ENCODE data around the gene COBLL1.

Gene COBLL1

GRCh38 chr2:164693834-164694233 lies 147.8 kb downstream of the COBLL1 start:
- ChIA-PET CTCF (interaction anchor here (0.6 to 1.2 kb wide), 2 partner anchors 106 to 148 kb away, joined by 3 to 5 read pairs; partner anchors contain the start of gene COBLL1), POLR2A (no interaction called here)
- TF ChIP-seq REPIN1 (tag by site-specific recombination; IDR thresholded peaks at IDR 0.05; ENCODE audit: low read depth): no peak
- no peak for TF ChIP-seq ZNF248 (tag by site-specific recombination; IDR thresholded peaks at IDR 0.05)
- Histone ChIP-seq H3K4me3 (ENCODE audit: low read depth, low read length) (no peak overlapping the region), H3K36me3 (ENCODE audit: control insufficient read depth in 2 of 2, insufficient read depth in 1 of 2, low read length in 2 of 2) (peaks cover 0 to 22% of the 10 kb centered on the region in 2 experiments; a peak in 1 of 3 replicates), H3K4me1 (ENCODE audit: control insufficient read depth, insufficient read depth, low read length) (0 out of 2 replicates have a peak, but pooled peaks cover 3% of the 10 kb centered on the region), H3K27ac (ENCODE audit: extremely low read depth, low read depth, low read length) (no peak overlapping the region), H3K9me3 (ENCODE audit: control insufficient read depth, insufficient read depth, low read depth, low read length) (no peaks in the 10 kb centered on the region)

- Histone ChIP-seq H3K36me3 (ENCODE audit: control insufficient read depth in 2 of 2, insufficient read depth in 1 of 2, low read length in 2 of 2) (peaks cover 0 to 22% of the 10 kb centered on the region in 2 experiments; a peak in 1 of 3 replicates), H3K4me3 (ENCODE audit: low read depth, low read length) (no peak overlapping the region), H3K9me3 (ENCODE audit: control insufficient read depth, insufficient read depth, low read depth, low read length) (no peaks in the 10 kb centered on the region), H3K4me1 (ENCODE audit: control insufficient read depth, insufficient read depth, low read length) (0 out of 2 replicates have a peak, but pooled peaks cover 3% of the 10 kb centered on the region), H3K27ac (ENCODE audit: extremely low read depth, low read depth, low read length) (no peak overlapping the region)
- TF ChIP-seq ZNF426 (tag by site-specific recombination; IDR thresholded peaks at IDR 0.05) (no peak), ZNF37A (tag by site-specific recombination; IDR thresholded peaks at IDR 0.05) (no peak), ZNF791 (tag by site-specific recombination; IDR thresholded peaks at IDR 0.05) (no peak), KLF8 (tag by site-specific recombination; IDR thresholded peaks at IDR 0.05) (no peak), ZNF514 (tag by site-specific recombination; IDR thresholded peaks at IDR 0.05) (no peak), ZNF324 (tag by site-specific recombination; IDR thresholded peaks at IDR 0.05) (no peak), ZNF654 (tag by site-specific recombination; IDR thresholded peaks at IDR 0.05; ENCODE audit: low read depth) (no peak), ZXDB (tag by site-specific recombination; IDR thresholded peaks at IDR 0.05) (no peak), KLF16 (tag by site-specific recombination; IDR thresholded peaks at IDR 0.05) (no peak)
- CTCF ChIA-PET: interaction anchor here (0.6 to 0.7 kb wide), 2 partner anchors 8 to 107 kb away, joined by 3 read pairs; no protein-coding TSS in a partner anchor
- POLR2A ChIA-PET: no interaction called here
Observed at GRCh38 chr2:164693390-164693789, 148.2 kb downstream of the COBLL1 start.

- CTCF ChIA-PET: interaction anchor here (0.7 kb wide), 1 partner anchor 8 kb away, joined by 3 read pairs; no protein-coding TSS in a partner anchor
- H3K4me3 ChIP-seq (ENCODE audit: low read depth, low read length): no peak overlapping the region
- no peaks in the 10 kb centered on the region for H3K9me3 ChIP-seq (ENCODE audit: control insufficient read depth, insufficient read depth, low read depth, low read length)
- no peak for TF ChIP-seq SCRT2 (tag by site-specific recombination; IDR thresholded peaks at IDR 0.05)
- no peak for TF ChIP-seq ZNF639 (tag by site-specific recombination; IDR thresholded peaks at IDR 0.05)
- TF ChIP-seq YY2 (tag by site-specific recombination; IDR thresholded peaks at IDR 0.05): no peak
- no peak for TF ChIP-seq ELK4 (IDR thresholded peaks at IDR 0.05; ENCODE audit: borderline replicate concordance, low read depth, low read length)
- TF ChIP-seq ZBTB11 (tag by site-specific recombination; conservative IDR thresholded peaks at IDR 0.05; ENCODE audit: low read depth): no peak
- no peak for TF ChIP-seq KLF10 (tag by site-specific recombination; IDR thresholded peaks at IDR 0.05)
- no peak for TF ChIP-seq ZBTB44 (tag by site-specific recombination; IDR thresholded peaks at IDR 0.05)
- no peak for TF ChIP-seq OVOL3 (tag by site-specific recombination; IDR thresholded peaks at IDR 0.05)
- TF ChIP-seq ZNF23 (tag by site-specific recombination; IDR thresholded peaks at IDR 0.05; ENCODE audit: borderline replicate concordance): no peak
- TF ChIP-seq ZNF704 (tag by site-specific recombination; IDR thresholded peaks at IDR 0.05): no peak
- TF ChIP-seq ZNF221 (tag by site-specific recombination; IDR thresholded peaks at IDR 0.05; ENCODE audit: borderline replicate concordance): no peak
- H3K4me1 ChIP-seq (ENCODE audit: control insufficient read depth, insufficient read depth, low read length): 0 out of 2 replicates have a peak, but pooled peaks cover 3% of the 10 kb centered on the region
- H3K27ac ChIP-seq (ENCODE audit: extremely low read depth, low read depth, low read length): no peak overlapping the region
- POLR2A ChIA-PET: no interaction called here
- H3K36me3 ChIP-seq (ENCODE audit: control insufficient read depth in 2 of 2, insufficient read depth in 1 of 2, low read length in 2 of 2): peaks cover 0 to 22% of the 10 kb centered on the region in 2 experiments; a peak in 1 of 3 replicates
Observed at GRCh38 chr2:164692958-164693357, 148.7 kb downstream of the COBLL1 start.

Measured in HEK293 (cell line).